Stimulated activated CD8-positive, alpha-beta memory T cell treated with anti-CD3 and anti-CD28 coated beads, Interleukin-7, amount 100 ng/mL, for 48 hours (primary cell): Measurements from ENCODE around the gene WNT7A.
"Not testable (repeated sequence)": the region's sequence is repeated elsewhere in the genome, so short reads cannot be mapped to it uniquely, and the experiment has no call there.

Source experiments
- DNase-seq, 2 donors: peaks; one replicate each; pipeline ENCODE4 v3.0.0-alpha.2; 2020; ENCODE audit warnings: low read depth in 1 of 2; ENCODE audit errors: extremely low read depth in 1 of 2

The WNT7A gene

GRCh38 chr3:13879946-13880810 is at the start of gene WNT7A:
WNT7A (minus strand) TSS chr3:13880071; CDS start chr3:13879816, 255 bp downstream.
- peak in 1 of 2 donors; percentile 29 for DNase-seq

DNA sequence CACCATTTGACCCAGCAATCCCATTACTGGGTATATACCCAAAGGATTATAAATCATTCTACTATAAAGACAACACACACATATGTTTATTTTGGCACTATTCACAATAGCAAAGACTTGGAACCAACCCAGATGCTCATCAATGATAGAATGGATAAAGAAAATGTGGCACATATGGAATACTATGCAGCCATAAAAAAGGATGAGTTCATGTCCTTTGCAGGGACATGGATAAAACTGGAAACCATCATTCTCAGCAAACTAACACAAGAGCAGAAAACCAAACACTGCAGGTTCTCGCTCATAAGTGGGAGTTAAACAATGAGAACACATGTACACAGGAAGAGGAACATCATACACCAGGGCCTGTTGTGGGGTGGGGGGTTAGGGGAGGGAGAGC is 48.9 kb upstream of the WNT7A start:
- not testable (repeated sequence) for DNase-seq

GRCh38 chr3:13927295-13927694 is 47.4 kb upstream of the WNT7A start:
- DNase-seq = no peak

DNA sequence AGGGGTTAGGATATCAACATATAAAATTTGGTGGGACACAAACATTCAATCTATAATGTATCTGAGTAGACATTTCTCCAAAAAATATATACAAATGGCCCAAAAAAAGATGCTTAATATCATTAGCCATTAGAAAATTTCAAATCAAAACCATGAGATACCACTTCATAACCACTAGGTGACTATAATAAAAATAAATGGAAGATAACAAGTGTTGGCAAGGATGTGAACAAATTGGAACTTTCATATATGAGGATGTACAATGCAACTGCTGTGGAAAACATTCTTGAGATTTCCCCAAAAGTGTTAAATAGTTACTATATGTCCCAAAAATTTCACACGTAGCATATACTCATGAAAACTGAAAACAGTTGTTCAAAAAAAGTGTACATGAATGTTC is 36.5 kb upstream of the WNT7A start:
- DNase-seq = no peak

- no peak for DNase-seq
Observed at GRCh38 chr3:13902648-13903238, 22.9 kb upstream of the WNT7A start.

DNA sequence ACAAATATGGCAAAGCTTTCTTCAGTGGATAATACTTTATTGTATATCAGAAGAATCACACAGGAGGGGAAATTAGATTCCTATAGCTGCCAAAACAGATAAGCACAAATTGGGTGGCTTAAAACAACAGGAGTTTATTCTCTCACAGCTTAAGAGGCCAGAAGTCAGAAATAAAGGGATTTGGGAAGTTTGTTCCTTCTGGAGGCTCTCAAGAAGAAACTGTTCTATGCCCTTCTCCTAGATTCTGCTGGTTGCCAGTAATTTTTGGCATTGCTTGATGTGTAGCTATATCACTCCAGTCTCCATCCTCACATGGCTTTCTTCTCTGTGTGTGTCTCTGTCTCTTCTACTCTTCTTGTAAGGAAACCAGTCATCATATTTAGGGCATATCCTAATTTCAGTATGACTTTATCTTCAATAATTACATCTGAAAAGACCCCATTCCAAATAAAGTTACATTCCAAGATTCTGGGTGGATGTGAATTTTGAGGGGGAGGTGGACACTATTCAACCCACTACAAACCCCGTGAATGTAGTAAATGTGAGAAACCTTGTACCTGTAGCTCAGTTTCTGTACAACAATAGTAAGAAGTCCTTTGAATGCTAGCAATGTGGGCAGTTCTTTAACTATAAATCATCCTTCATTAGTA is 22.2 kb upstream of the WNT7A start:
- DNase-seq = no peak

- no peak for DNase-seq
Observed at GRCh38 chr3:13898346-13898745, 18.5 kb upstream of the WNT7A start.

- no peak for DNase-seq
Observed at GRCh38 chr3:13896473-13897154, 16.7 kb upstream of the WNT7A start.

DNA sequence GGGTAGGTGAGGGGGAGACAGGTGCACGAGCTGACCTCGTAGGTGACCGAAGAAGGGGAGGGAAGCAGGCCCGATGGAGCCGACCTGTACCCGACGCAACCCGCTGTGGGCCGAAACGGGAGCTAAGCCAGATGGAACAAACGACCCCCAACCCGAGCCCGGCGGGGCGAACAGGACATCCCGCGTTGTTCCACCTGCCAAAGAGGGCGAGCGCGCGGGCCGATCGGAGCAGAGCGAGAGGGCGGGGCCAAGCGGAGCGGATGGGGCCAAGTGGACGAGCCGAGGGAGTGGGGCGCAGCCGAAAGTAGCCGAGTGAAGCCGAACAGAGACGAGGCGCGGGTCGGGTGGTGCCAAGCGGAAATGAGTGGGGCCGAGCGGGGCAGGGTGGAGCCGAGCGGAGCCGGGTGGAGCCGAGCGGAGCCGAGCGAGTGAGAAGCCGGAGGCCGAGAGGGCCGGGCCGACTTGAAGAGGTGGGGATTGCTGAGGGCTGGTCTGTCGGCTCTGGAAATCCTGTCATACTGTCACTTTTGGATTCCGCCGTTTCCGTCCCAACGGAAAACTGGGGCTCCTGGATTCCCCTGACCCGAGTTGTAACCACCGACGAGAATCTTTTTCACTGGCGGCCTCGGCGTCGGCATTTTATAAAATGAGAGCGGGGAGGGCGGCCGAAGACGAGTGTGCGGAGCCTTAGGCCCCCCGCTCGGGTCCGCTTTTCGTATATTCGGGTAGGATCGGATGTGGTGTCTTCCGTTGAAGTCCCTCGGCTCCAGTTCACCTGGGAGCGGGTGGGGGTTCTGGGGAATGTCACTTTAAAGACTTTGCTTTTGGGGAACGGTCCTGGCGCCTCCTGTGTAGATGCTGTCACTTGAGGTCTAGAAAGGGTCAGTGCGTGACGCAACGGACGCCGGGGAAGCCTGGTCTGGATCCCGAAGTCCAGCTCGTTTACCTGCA is 15.6 kb upstream of the WNT7A start:
- DNase-seq = peak; percentile 93

- DNase-seq = no peak
Observed at GRCh38 chr3:13894807-13895154, 14.9 kb upstream of the WNT7A start.

- no peak for DNase-seq
Observed at GRCh38 chr3:13894096-13894806, 14.4 kb upstream of the WNT7A start.

GRCh38 chr3:13892304-13892703 is 12.4 kb upstream of the WNT7A start:
- no peak for DNase-seq

DNA sequence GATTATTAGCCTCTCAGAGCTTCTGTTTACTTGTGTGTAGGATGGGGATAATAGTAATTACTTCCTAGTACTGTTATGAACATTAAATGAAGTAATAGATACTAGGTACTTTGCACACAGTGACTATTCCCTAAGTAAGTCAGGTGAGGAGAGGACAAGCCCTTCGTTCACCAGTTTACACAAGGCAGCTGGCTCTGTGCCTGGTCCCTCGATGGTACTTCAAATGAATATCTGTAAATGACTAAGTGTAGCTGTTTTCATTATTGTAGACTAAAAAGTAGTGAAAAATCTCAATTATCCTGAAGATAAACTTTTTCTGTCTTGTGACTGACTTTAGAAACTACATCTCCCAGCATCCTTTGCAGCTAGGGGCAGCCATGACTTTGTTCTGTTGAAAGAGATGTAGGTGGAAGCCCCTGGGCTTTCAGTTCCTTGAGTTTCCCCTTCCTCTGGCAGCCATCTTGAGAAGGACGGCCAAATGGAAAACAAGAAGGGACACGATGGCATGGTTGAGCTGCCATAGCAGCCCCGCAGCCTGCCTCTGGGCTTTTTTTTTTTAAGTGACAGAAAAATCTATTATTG is 11.7 kb upstream of the WNT7A start:
- no peak for DNase-seq

- no peak for DNase-seq
Observed at GRCh38 chr3:13891017-13891392, 11.1 kb upstream of the WNT7A start.

DNA sequence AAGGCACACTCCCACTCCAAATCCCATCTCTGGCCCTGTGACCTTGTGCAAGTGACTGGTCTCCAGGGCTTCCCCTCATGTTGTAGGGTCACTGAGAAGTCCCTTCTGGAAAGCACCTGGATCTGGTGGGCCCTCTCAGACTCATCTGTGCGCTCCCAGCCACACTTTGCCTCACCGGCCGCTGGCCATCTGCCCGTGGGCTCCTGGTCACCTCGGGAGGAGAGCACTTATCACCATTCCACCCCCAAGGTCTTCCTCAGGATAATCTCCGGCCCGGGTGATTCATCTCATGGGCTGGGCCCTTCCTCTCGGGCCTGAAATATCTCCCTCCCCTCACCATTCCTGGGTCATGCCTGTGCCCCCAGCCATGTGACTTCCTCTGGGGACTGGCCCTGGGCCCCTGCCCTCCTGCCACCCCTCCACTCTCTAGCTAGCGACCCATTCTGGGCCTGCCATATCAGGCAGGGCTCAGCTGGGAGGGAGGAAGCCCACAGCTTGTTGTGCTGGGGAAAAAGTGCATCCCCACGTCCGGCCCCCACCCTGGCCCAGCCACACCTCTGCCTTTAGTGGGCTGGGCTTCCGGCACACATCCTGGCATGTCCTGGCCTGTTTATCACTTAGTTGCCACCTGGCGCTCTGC is 10.6 kb upstream of the WNT7A start:
- DNase-seq = no peak

DNA sequence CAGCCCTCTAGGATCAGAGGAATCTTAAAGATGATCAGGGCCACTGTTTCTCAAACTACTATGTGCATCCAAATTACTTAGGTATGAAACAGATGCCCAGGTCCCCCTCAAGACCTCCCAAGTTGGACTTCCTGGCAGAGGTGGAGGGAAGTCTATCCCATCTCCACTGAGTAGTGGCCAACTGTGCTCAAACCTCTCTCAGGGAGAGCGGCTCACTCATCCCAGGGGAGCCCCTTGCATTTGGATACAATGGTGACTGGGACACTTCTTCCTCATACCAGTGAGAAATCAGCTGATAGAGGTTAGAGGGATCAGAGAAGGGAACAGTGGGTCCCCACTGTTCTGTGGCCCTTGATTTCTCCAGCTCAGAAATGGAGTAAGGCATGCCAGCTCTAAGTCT is 8.7 kb upstream of the WNT7A start:
- no peak for DNase-seq

DNA sequence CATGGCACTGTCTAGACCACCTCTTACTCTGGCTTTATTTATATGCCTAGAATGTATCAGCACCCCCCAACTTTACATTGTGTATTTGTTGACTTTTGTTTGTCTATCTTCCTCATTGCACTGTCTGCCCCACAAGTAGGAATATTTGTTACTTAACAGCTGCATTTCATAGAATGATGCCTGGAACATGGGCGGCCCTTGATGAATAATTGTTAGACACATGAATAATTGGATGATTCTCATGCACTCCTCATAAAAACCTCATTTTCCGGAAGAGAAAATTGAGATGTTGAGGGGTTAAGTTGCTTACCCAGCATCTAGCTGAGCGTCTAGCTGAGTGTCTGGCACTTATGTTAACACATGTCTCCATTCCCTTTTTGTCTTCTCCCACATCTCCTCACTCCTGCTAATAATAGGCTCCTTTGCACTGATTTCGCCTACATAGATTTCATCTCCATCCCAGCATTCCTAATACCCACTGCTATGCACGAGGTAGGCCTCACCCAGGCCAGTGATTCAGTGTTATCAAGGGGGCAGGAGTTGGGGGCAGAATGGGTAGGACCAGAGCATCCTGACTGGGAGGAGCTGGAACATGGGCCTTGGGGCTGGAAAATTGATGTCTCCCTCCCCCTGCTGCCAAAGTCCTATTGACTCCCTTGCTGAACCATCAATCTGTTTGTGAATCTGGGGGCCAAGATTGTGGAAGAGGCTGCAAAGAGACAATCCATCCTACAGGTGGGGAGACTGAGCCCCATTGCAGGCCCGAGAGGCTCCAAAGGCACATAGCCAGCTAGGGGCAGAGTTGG is 7.8 kb upstream of the WNT7A start:
- no peak for DNase-seq

DNA sequence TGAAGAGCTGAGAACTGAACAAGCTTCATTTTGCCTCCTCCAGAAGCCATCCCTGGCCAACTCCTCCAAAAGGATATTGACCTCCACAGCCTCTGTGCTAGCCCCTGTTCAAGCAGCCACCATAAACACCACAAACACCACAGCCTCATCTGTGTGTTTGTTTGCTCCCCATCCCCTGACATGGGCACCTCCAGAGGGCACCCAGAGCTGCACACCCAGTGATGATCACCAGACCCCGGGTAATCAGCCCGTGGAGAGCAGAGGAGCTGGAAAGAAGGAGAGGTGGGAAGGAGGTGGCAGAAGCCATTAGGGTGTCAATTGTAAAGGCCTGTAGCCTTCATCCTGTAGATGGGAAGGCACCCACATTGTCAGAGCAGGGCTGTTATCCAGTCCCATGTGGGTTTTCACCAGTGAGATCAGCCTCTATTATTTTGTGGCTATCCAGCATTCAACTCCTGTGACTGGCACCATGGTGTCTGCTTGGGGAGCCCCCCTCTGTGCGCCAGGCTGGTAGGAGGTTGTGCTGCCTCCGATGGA is 6.8 kb upstream of the WNT7A start:
- no peak for DNase-seq
